Caco-2 (cell line): ENCODE data around the gene OR6M1. TPM values are rescaled to one million over a fixed set of nuclear protein-coding genes. Genes with fewer than 3 reads are reported as not detected.

ENCODE experiments used
- BruUV-seq: library from RNA; stranded (reverse); fragments of 400-500 nt; replicated peaks from 2 replicates; lab custom pipeline; 2021; lab: Mats Ljungman, UMichigan
- CTCF ChIA-PET: fragments of 300-600 bp; sonication (Branson Sonifier 250); formaldehyde crosslinking; loops from one replicate; lab custom pipeline; 2022; ENCODE audit warnings: antibody characterized with exemption; lab: Charles Lee
- POLR2A ChIA-PET: fragments of 300-600 bp; sonication (Branson Sonifier 250); formaldehyde crosslinking; loops from one replicate; lab custom pipeline; 2022; ENCODE audit warnings: antibody characterized with exemption; lab: Charles Lee
- DNase-seq, 2 experiments: peaks; one replicate each; pipeline versions ENCODE4 v3.0.0 to v3.0.0-alpha.2; 2020 to 2022
- H3K27me3 ChIP-seq: replicated peaks from 2 replicates; pipeline ENCODE4 v1.6.0; 2011; ENCODE audit warnings: low read length; ENCODE audit not compliant: control insufficient read depth, insufficient read depth
- H3K36me3 ChIP-seq: 2 replicates; pipeline ENCODE4 v1.5.1; 2011; ENCODE audit warnings: low read length; ENCODE audit not compliant: control insufficient read depth, insufficient read depth
- H3K4me1 ChIP-seq: fragments of 250-450 bp; sonication (Bioruptor Pico); 2 replicates; pipeline ENCODE4 v1.5.1; 2020; ENCODE audit warnings: mild to moderate bottlenecking
- H3K4me3 ChIP-seq: 2 replicates; pipeline ENCODE4 v1.5.1; 2011; ENCODE audit warnings: low read depth, mild to moderate bottlenecking, control low read depth, low read length
- H3K9me3 ChIP-seq: fragments of 250-450 bp; sonication (Bioruptor Pico); 2 replicates; pipeline ENCODE4 v1.5.1; 2020; ENCODE audit warnings: mild to moderate bottlenecking, moderate library complexity
- H3K27ac Mint-ChIP-seq: one replicate; pipeline ENCODE4 v1.8.0; 2022; ENCODE audit warnings: mixed read lengths; ENCODE audit not compliant: unreplicated experiment
- H3K27me3 Mint-ChIP-seq: one replicate; pipeline ENCODE4 v1.8.0; 2022; ENCODE audit warnings: mixed read lengths; ENCODE audit not compliant: insufficient read depth, unreplicated experiment
- H3K36me3 Mint-ChIP-seq: one replicate; pipeline ENCODE4 v1.8.0; 2022; ENCODE audit warnings: mild to moderate bottlenecking, mixed read lengths; ENCODE audit not compliant: insufficient read depth, unreplicated experiment
- H3K4me1 Mint-ChIP-seq: one replicate; pipeline ENCODE4 v1.8.0; 2022; ENCODE audit warnings: low read depth, mixed read lengths; ENCODE audit not compliant: unreplicated experiment
- H3K4me3 Mint-ChIP-seq: one replicate; pipeline ENCODE4 v1.8.0; 2022; ENCODE audit warnings: mild to moderate bottlenecking, moderate library complexity, mixed read lengths; ENCODE audit not compliant: unreplicated experiment
- H3K9me3 Mint-ChIP-seq: one replicate; pipeline ENCODE4 v1.8.0; 2022; ENCODE audit warnings: mixed read lengths; ENCODE audit not compliant: unreplicated experiment
- intact Hi-C: fragments of 100-400 bp; cut with micrococcal nuclease; formaldehyde crosslinking; loops from one replicate; pipeline ENCODE4 v1.10.0; 2022; ENCODE audit not compliant: unreplicated experiment
- total RNA-seq: library from RNA; stranded (reverse); gene quantifications from 2 replicates; pipeline ENCODE4 v1.2.3, GENCODE V29; 2022
- TF ChIP-seq, protein P1 (sequence below), 2 experiments: fragments of 200-600 bp in 1 of 2; IDR thresholded peaks; 1 replicate in 1 of 2; 2 replicates in 1 of 2; pipeline versions ENCODE4 v1.5.1 to v1.8.0; 2011 to 2022; ENCODE audit warnings: antibody characterized with exemption in 1 of 2, control low read depth in 1 of 2, inconsistent platforms in 1 of 2, low read depth in 1 of 2, low read length in 1 of 2, mild to moderate bottlenecking in 1 of 2, moderate library complexity in 1 of 2; ENCODE audit not compliant: insufficient read depth in 1 of 2, severe bottlenecking in 1 of 2, unreplicated experiment in 1 of 2

OR6M1 gene
- total RNA-seq, 1 experiment from 2014 or later = not detected

DNA sequence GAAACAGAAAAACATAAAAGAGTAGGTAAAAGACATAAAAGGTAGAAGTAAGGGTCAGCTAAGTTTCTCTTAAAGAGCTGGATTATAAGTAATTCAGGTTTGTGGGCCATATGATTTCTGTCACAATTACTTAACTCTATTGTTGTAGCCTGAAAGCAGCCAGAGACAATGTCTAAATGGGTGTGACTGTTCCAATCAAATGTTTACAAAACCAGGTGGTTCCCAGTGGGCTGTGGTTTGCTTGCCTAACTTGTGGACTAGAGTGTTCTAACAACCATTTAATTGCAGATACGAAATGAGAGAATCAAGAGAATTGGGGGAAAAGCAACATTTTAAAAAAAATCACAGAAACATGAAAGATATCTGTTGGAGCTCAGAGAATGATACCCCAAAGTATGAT, 22.6 kb downstream of the OR6M1 start:
- no peak for DNase-seq
- POLR2A ChIA-PET = no interaction called here
- no peak overlapping the region for H3K27ac Mint-ChIP-seq
- CTCF ChIA-PET = interaction anchor here (0.5 kb wide), 1 partner anchor 9 kb away, joined by 3 read pairs; no protein-coding TSS in a partner anchor
- Histone ChIP-seq H3K36me3 (no peaks in the 10 kb centered on the region), H3K4me1 (no peaks in the 10 kb centered on the region), H3K27me3 (no peaks in the 10 kb centered on the region), H3K4me3 (no peak overlapping the region), H3K9me3 (no peaks in the 10 kb centered on the region)
- H3K4me1 Mint-ChIP-seq = no peaks in the 10 kb centered on the region
- H3K27me3 Mint-ChIP-seq = peaks cover 3% of the 10 kb centered on the region
- H3K9me3 Mint-ChIP-seq = no peaks in the 10 kb centered on the region
- no peaks in the 10 kb centered on the region for H3K36me3 Mint-ChIP-seq
- TF ChIP-seq, protein P1, sequence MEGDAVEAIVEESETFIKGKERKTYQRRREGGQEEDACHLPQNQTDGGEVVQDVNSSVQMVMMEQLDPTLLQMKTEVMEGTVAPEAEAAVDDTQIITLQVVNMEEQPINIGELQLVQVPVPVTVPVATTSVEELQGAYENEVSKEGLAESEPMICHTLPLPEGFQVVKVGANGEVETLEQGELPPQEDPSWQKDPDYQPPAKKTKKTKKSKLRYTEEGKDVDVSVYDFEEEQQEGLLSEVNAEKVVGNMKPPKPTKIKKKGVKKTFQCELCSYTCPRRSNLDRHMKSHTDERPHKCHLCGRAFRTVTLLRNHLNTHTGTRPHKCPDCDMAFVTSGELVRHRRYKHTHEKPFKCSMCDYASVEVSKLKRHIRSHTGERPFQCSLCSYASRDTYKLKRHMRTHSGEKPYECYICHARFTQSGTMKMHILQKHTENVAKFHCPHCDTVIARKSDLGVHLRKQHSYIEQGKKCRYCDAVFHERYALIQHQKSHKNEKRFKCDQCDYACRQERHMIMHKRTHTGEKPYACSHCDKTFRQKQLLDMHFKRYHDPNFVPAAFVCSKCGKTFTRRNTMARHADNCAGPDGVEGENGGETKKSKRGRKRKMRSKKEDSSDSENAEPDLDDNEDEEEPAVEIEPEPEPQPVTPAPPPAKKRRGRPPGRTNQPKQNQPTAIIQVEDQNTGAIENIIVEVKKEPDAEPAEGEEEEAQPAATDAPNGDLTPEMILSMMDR (IDR thresholded peaks at IDR 0.05; ENCODE audit: insufficient read depth in 1 of 2, low read depth in 1 of 2, low read length in 1 of 2, severe bottlenecking in 1 of 2, unreplicated experiment in 1 of 2) = no peak
- intact Hi-C loops = no loop called here
- BruUV-seq = no TSS peak
- H3K4me3 Mint-ChIP-seq = no peak overlapping the region

DNA sequence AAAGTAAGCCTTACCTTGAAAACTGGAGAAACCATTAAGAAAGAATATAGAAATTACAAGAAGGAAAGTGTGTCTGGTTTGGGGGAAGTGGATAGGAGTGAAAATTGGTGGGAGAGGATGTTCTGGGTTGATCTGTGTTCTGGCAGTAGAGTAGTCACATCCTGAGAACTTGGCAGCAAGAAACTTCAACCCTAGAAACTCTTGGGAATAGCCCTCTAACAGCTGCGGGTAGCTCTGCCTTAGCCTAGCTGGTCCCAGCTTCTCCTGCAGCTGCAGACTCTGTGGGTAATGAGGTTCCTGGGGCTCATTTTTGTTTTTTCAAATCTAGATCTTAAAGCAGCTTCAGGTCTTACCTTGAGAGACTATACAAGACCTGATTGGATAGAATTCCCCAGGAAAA, 27.6 kb downstream of the OR6M1 start:
- BruUV-seq = no TSS peak

DNA sequence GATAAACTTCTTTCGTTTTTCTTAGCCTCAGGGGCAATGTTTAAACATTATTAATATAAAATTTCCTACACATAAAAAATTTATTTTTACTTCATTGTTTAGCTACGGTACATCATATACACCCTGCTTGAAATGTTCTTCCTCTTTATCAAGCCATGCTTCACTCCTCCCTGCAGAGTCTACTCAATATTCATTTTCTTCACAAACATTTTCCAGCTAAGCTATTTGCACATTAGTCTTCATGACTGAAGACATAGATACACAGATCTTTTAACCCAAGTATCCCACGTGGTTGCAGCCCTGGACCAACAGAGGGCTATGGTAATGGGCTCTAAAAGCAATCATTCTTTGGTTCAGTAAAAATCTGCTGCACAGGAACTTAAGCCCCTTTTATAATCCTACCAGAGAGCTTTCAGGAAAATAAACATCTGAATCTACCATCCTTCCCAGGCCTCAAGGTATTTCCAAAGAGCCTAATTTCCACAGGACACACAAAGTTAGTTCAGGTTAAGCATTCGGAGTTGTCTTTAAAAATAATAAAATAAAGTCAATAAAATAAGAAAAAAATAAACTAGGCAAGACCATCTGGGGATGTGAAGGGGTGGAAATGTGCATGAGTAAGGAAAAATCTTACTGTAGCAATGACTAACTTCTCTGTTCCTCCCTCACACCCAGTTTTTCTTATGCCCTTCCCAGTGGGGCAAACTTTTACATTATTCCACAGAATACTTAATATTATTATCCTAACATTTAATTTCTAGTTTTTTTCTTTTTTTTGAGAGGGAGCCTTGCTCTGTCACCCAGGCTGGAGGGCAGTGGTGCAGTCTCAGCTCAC, 30.2 kb downstream of the OR6M1 start:
- no peak overlapping the region for H3K4me3 Mint-ChIP-seq
- H3K4me1 Mint-ChIP-seq = no peaks in the 10 kb centered on the region

More for the DNA sequence above, 27.6 kb downstream of the OR6M1 start:
- H3K4me3 ChIP-seq = no peak overlapping the region
- no peak overlapping the region for H3K27ac Mint-ChIP-seq
- no peaks in the 10 kb centered on the region for H3K27me3 ChIP-seq
- TF ChIP-seq, protein P1 (IDR thresholded peaks at IDR 0.05; ENCODE audit: insufficient read depth in 1 of 2, low read depth in 1 of 2, low read length in 1 of 2, severe bottlenecking in 1 of 2, unreplicated experiment in 1 of 2) = no peak
- H3K4me1 ChIP-seq = no peaks in the 10 kb centered on the region
- H3K36me3 Mint-ChIP-seq = no peaks in the 10 kb centered on the region
- POLR2A ChIA-PET = no interaction called here
- H3K4me1 Mint-ChIP-seq = no peaks in the 10 kb centered on the region
- H3K4me3 Mint-ChIP-seq = no peak overlapping the region
- H3K9me3 ChIP-seq = no peaks in the 10 kb centered on the region
- no peaks in the 10 kb centered on the region for H3K9me3 Mint-ChIP-seq
- H3K27me3 Mint-ChIP-seq = no peaks in the 10 kb centered on the region
- CTCF ChIA-PET = no interaction called here
- H3K36me3 ChIP-seq = no peaks in the 10 kb centered on the region
- DNase-seq = no peak
- intact Hi-C loops = no loop called here

More for the DNA sequence above, 30.2 kb downstream of the OR6M1 start:
- Histone ChIP-seq H3K36me3 (no peaks in the 10 kb centered on the region), H3K4me3 (no peak overlapping the region), H3K27me3 (no peaks in the 10 kb centered on the region), H3K4me1 (no peaks in the 10 kb centered on the region), H3K9me3 (no peaks in the 10 kb centered on the region)
- POLR2A ChIA-PET = no interaction called here
- Mint-ChIP-seq H3K36me3 (no peaks in the 10 kb centered on the region), H3K27ac (no peak overlapping the region), H3K27me3 (no peaks in the 10 kb centered on the region), H3K9me3 (no peaks in the 10 kb centered on the region)
- TF ChIP-seq, protein P1 (IDR thresholded peaks at IDR 0.05; ENCODE audit: insufficient read depth in 1 of 2, low read depth in 1 of 2, low read length in 1 of 2, severe bottlenecking in 1 of 2, unreplicated experiment in 1 of 2) = no peak
- CTCF ChIA-PET = no interaction called here
- intact Hi-C loops = no loop called here
- BruUV-seq = no TSS peak
- no peak for DNase-seq
